ENCODE measurements around the gene ELMOD3. TPM values are rescaled to one million over a fixed set of nuclear protein-coding genes. Genes with fewer than 3 reads are reported as not detected.
"Not testable (repeated sequence)": the region's sequence is repeated elsewhere in the genome, so short reads cannot be mapped to it uniquely, and the experiment has no call there.

Gene ELMOD3
- total RNA-seq, 1 donor from 2014 or later, result 9.0 TPM

DNA sequence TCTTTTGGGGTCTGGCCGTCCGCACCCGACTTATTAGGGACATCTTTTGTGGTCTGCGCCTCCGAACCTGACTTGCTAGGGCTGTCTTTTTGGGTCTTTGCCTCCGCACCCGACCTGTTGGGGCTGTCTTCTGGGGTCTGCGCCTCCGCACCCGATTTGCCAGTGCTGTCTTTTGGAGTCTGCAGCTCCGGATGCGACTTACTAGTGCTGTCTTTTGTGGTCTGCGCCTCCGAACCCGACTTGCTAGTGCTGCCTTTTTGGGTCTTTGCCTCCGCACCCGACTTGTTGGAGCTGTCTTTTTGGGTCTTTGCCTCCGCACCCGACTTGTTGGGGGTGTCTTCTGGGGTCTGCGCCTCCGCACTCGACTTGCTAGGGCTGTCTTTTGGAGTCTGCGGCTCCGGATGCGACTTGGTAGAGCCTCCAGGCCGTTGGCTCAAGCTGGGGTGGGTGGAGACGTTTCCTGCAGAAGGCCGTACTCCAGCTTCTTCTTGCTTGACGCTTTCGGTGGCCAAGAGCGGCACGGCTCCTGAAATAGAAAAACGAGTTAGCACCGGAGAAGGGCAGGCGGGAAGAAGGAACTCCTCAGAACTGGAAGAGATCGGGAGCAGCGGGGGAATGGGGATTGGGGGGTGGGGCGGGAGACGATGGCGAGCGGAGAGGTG lies 27.3 kb upstream of the ELMOD3 start:
- intact Hi-C loops (cut with DNase I), result no loop called here
- peak; percentile 68 for DNase-seq

DNA sequence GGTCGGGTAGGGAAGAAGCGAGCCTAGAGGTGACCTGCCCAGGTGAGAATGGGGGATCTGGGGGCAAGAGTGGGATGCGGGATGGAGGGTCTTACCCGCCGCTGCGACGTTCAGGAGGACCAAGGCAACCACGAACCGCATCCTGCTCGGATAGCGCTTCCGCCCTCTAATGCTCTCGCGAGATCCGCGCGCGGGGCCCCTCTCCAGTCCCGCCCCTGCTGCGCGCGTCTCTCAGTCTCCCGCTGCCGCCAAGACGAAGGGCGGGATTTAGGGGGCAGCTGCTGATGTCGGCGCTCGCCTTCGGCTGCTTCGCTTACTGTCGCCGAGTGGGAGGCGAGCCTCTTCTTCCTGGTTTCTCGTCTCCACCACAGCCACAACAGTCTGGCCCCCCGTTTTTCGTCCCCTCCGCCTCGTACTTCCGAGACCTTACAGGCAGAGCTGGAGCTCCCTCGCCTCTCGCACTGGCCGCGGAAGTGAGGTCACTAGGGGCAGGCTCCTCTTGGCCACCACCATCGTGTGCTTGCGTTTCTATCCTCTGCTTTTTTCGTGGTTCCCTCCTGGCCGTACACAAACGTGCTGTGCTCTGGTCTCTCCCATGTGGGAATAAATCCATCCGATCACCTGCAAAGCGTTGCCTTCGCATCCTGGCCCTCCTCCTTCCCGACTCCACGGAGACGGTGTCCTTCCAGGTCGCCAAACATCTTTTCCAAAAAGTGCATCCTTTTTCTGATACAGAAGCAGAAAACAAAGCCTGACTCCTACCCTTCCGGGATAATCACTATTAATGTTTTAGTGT lies 26.5 kb upstream of the ELMOD3 start, which contains the start of gene TGOLN2:
TSS of gene TGOLN2 (minus strand) at position 168 of the 796 bp plus-strand sequence. CDS start at position 141, 27 bp downstream.
- ATAC-seq (ENCODE audit: poor library complexity) (peak; percentile 99), DNase-seq (peak; percentile 96)
- intact Hi-C loops (cut with DNase I), result no loop called here

More for the DNA sequence above, 27.3 kb upstream of the ELMOD3 start:
- peak; percentile 48 for ATAC-seq (ENCODE audit: poor library complexity)

DNA sequence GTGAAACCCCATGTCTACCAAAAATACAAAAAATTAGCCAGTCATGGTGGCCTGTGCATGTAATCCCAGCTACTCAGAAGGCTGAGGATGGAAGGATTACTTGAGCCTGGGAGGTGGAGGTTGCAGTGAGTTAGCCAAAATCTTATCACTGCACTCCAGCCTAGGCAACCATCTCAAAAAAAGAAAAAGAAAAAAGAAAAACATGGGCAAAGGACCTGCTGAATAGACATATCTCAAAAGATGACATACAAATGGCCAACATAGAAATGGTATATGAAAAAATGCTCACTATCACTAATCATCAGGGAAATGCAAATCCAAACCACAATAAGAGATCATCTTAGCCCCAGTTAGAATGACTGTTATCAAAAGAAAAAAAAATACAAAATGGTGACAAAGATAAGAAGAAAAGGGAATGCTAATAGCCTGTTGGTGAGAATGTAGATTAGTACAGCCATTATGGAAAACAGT lies 25.4 kb upstream of the ELMOD3 start:
- intact Hi-C loops (cut with DNase I), result no loop called here
- ATAC-seq (ENCODE audit: poor library complexity) (no peak), DNase-seq (no peak)

DNA sequence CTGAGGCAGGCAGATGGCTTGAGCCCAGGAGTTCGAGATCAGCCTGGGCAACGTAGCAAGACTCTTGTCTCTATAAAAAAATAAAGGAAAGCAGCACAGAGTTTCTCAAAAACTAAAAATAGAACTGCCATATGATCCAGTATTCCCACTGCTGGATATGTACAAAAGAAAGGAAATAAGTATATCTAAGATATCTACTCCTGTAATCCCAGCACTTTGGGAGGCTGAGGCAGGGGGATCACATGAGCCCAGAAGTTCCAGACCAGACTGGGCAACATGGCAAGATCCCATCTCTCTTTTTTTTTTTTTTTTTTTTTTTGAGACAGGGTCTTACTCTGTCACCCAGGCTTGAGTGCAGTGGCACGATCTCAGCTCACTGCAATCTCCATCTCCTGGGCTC lies 24.9 kb upstream of the ELMOD3 start:
- intact Hi-C loops (cut with DNase I); DNase-seq; ATAC-seq (ENCODE audit: poor library complexity): not testable (repeated sequence)

DNA sequence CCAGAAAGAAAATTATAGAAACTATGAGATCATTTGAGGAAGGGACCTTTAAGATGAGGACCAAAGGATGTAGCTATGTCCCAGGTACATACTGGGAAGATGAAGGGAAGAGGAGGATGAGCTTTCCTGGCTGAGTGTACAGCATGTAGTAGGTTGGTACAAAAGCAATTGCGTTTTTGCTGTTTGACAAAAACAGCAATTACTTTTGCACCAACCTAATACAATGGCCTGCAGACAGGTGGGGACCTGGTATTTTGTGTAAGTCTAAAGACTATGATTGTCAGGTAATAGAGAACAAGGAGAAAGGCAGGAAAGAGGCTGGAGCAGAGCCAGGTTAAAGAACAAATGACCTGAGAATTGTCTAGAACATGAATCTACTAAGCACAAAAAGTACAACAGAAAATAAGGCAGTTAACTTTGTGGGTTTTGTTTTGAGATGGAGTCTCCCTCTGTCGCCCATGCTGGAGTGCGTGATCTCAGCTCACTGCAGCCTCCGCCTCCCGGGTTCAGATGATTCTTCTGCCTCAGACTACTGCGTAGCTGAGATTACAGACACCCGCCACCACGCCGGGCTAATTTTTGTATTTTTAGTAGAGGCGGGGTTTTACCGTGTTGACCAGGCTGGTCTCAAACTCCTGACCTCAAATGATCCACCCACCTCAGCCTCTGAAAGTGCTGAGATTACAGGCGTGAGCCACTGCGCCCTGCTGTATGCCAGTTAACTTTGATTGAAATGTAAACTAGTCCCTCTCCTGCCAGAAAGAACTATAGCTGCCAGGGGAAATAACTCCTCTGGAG lies 23.5 kb upstream of the ELMOD3 start:
- intact Hi-C loops (cut with DNase I), result no loop called here
- ATAC-seq (ENCODE audit: poor library complexity) (no peak), DNase-seq (no peak)

DNA sequence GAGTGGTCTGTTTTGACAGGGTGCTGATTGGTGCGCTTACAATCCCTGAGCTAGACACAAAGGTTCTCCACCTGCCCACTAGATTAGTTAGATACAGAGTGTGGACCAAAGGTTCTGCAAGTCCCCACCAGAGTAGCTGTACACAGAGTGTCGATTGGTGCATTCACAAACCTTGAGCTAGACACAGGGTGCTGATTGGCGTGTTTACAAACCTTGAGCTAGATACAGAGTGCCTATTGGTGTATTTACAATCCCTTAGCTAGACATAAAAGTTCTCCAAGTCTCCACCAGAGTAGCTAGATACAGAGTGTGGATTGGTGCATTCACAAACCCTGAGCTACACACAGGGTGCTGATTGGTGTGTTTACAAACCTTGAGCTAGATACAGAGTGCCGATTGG lies 20.7 kb upstream of the ELMOD3 start:
- intact Hi-C loops (cut with DNase I); DNase-seq; ATAC-seq (ENCODE audit: poor library complexity): not testable (repeated sequence)

DNA sequence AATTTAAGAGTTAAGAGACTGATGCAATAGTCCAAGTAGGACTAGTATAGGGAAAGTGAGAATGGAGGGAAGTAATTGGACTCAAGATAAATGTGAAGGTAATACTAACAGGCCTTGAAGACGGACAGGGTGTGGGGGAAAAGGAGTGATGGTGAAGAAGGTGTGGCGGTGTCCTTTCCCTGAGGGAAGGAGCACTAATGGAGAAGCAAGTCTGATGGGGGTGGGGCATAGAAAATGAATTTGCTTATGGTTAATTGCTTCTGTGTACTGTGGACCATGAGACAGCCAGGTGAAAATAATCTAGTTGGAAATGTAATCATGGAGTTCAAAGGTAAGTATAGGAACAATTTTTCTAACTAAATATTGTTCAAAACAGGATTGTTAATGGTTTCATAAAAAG lies 19.6 kb upstream of the ELMOD3 start:
- intact Hi-C loops (cut with DNase I), result no loop called here
- no peak for DNase-seq
- no peak for ATAC-seq (ENCODE audit: poor library complexity)

DNA sequence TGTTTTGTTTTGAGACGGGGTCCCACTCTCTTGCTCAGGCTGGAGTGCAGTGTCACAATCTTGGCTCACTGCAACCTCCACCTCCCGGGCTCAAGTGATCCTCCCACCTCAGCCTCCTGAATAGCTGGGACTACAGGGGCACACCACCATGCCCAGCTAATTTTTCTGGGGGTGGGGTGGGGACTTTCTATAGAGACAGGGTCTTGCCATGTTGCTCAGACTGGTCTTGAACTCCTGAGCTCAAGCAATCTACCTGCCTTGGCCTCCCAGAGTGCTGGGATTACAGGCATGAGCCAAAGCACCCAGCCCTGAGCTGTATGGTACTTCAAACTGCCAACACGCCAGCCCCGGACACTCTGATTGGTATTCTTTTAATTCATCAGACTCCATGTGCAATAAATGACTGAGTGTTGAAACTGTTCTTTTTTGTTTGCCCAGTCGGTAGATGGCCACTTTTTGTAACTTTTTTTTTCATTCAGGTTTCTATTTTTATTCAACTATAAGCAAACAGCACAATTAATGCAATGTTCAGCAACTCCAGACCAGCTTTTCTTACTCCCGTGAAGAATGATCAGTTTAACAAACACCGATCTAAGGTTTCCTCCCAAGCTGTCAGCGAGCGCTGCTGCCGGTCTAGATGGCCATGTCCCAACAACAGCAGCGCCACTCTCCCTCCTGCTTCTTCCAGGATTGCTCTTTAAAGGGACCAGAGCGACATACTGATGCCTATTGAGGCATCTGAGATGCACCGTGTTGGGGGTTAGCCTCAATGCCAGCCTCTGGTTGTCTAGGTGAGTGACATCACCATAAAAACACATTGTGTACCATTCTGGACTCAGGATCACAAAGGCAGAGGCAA lies 14.3 kb upstream of the ELMOD3 start:
- ATAC-seq (ENCODE audit: poor library complexity), result peak; percentile 27

DNA sequence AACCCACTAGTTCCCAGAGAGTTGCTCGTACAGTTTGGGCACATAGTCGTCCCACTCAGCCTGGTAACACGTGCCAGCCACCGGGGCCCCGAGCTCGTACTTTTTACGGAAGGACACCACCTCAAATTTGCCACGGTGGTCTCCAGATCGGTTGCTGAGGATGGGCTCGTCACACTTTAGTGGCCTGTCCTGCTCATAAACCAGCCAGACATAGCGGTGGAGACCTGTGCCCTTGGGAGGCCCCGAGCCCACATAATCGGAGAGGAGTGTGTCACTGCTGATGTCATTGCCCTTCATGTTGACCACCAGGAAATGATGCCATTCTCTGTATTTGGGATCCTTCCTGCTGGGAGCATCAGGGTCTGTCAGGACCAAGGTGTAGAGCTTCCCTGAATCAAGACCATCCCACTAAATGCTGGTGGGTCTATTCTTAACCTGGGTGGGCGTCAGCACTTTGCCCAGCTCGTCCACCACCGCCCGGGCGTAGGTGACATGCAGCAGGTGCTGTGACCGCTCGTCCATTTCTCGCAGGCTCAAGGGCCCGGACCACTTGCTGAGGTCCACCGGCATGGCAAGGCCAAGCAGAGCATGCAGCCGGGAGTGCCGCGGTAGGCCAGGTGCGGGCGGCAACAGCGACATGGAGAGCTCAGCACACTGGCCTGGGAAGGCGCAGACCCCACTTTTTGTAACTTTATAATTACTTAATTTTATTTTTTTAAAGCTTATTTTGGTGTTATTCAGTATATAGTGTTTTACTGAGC lies 13.1 kb upstream of the ELMOD3 start:
- ATAC-seq (ENCODE audit: poor library complexity) (no peak), DNase-seq (no peak)
- intact Hi-C loops (cut with DNase I), result no loop called here

More for the DNA sequence above, 14.3 kb upstream of the ELMOD3 start:
- no peak for DNase-seq
- intact Hi-C loops (cut with DNase I), result no loop called here

DNA sequence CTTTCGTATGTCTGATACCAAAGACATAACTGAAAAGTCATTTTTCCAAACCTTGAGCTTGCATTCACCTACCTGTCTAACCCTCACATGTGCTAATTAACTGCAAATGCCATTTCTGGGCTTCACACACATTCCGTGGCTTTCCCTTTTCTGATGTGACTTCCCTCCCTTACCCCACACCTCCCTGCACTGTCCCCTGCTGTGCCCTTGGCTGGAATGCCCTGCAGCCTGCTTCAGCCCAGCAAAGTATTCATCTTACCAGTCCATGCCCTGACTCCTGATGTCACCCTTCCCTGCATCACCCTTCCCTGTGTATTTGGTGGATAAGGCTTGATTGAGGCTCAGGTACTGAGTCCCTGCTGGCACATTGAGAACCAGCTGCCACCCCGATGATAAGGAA lies 12.4 kb upstream of the ELMOD3 start:
- no peak for ATAC-seq (ENCODE audit: poor library complexity)
- intact Hi-C loops (cut with DNase I), result no loop called here
- DNase-seq, result no peak

DNA sequence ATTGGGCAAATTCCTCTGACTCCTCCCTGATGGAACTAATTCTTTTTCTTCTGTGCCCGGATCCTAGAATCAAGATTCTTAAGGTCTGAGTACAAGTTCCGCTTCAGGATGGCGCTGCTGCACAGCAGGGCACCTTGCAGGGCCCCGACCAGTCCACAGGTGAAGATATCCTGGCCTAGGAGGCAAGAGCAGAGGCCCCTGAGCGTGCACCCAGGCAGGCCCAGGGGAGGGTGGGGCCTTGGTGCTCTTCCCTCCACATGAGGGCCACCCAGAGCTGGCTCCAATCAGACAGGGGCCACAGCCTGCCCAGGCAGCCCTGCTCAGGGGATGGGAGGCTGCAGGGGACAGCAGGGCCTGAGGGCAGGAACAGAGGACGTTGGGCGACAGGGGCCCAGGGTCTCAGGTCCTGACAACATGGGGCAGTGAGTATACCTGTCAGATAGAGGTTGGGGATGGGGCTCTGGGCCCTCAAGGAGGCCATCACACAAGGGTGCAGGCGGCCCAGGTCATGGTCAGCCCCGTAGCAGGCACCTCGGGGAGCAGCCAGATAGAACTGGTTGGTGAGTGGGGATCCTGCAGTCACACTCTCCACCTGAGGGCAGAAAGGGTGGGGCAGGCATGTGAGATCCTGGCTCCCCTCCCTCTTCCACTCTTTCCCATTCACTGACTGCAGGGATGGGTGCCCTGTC lies 11.2 kb upstream of the ELMOD3 start:
- ATAC-seq (ENCODE audit: poor library complexity); intact Hi-C loops (cut with DNase I); DNase-seq: not testable (repeated sequence)

DNA sequence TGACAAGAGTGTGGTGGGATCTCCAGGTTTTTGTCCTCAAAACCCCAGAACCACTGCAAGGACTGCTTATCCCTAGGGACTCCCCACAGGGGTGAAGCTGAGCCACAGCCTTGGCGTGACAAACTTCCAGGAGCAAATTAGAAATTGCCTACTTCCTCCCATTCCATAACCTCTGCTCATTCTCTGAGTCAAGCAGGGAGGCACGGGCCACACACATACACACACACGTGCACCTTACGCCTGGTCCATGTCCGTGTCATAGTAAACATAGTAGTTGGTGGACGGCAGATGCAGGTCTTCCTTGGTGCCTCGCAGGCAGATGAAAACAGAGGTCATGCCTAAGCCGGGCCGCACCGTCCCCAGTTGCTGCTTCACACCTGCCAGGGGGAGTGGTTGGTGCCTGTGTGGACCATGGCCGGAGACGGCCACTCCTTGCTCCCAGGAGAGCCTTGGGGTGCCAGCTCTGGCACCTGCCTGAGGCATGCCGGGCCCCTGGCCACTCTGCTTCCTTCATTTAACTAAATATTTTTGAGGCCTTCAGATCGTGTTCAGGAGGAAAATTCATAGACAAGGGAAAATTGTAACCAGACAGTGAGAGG lies 10.1 kb upstream of the ELMOD3 start:
- ATAC-seq (ENCODE audit: poor library complexity) (no peak), DNase-seq (no peak)
- intact Hi-C loops (cut with DNase I), result no loop called here

DNA sequence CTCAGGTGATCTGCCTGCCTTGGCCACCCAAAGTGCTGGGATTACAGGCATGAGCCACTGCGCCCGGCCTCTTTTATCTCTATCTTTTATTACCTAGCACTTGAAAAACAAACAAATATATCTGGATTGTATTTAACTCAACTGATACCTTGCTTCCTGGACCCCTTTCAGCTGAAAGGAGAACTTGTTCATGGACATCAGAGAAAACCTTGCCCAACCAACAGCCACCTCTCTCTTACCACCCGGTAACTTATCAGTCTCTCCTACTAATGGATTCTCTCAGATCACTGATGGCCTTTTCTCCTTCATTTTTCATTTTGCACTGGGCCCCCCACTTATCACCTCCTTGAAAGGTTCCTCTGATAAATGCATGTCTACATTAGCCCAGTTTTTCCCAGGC lies 7.0 kb upstream of the ELMOD3 start:
- intact Hi-C loops (cut with DNase I), result no loop called here
- ATAC-seq (ENCODE audit: poor library complexity), result no peak
- DNase-seq, result no peak

DNA sequence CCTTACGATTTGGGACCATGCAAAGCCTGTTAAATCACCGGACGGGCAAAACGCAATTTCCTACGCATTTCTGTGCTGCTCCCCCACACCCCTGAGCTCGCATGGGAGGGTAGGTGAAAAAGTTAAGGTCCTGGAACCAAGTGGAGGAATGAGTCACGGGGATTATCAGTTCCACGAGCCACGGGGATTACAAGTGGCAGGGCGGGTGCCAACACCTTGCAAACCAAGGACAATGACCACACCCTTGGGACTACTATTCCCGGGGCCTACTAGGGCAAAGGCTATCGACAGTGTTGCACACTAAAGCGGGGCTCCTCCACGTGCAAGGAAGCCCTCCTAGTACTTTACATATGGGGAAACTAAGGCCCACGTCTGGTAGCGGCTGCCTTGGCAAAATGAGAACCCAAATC lies 688 bp upstream of the ELMOD3 start:
- intact Hi-C loops (cut with DNase I), result no loop called here
- peak; percentile 68 for ATAC-seq (ENCODE audit: poor library complexity)
- DNase-seq, result peak; percentile 70

DNA sequence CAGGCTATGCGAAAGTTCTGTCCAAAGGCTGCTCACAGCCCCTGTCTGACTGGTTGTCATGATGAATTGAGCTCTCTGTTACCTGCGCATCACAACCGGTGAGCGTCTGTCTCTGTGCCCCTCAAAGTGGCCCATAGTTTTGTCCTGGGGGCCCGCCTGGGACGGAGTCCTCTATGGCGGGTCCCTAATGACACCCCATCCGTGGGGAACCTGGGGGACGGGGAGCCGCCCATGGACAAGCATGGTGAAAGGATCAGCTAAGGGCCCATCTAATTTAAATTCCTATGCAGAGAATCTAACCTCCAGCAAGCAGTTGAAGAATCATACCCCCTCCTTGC lies 473 bp downstream of the ELMOD3 start:
- no peak for ATAC-seq (ENCODE audit: poor library complexity)
- intact Hi-C loops (cut with DNase I), result no loop called here
- DNase-seq, result no peak

DNA sequence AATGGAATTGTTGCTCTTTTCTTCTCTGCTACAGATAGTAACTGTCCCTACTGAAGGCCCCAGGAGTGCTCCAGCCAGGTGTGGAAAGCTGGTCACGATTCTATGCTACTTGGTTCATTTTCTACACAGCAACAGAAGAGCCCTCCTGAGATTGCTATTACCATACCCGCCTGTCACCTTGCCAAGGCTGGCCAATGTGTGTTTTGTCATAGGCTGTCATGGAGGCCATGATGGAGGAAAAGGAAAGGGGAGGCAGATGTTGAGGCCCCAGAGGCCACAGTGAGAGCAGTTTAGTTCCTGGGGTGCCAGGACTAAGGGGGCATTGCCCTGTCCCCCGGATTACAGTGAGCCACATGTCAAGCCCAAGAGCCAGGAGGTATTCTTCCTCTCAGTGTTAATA lies 952 bp downstream of the ELMOD3 start:
- no peak for ATAC-seq (ENCODE audit: poor library complexity)
- intact Hi-C loops (cut with DNase I), result no loop called here
- DNase-seq, result no peak

DNA sequence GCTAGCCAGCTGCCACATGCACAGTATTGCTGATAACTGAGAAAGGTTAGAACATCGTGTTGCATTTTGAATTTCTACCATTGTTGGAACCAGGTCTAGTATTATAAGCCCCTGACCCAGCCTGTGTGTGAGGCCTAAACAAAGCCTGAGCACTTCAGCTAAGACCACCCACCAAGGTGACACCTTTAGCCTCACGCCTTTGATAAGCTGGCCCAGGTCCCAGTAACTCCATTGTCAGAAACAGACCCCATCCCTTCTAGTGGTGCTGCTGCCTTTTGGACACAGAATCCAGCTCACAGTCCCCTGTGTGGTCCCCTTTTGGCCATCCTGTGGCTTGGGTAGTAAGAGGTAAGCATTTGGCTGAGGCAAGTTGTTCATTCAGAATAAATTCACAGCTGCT lies 1.6 kb downstream of the ELMOD3 start:
- no peak for ATAC-seq (ENCODE audit: poor library complexity)
- intact Hi-C loops (cut with DNase I), result no loop called here
- no peak for DNase-seq
